GM12878 (cell line): Measurements from ENCODE around the gene HSPA12A. TPM values are rescaled to one million over a fixed set of nuclear protein-coding genes. Genes with fewer than 3 reads are reported as not detected.

ENCODE experiments used
- ATAC-seq: fragments of 200-7000 bp; cut with Tn5 transposase; 3 replicates; pipeline ENCODE4 v1.9.1; 2020; ENCODE audit warnings: mild to moderate bottlenecking, moderate library complexity
- BruUV-seq: library from RNA; stranded (reverse); fragments of 400-500 nt; replicated peaks from 2 replicates; lab custom pipeline; 2021; lab: Mats Ljungman, UMichigan
- CTCF ChIA-PET: fragments of 300-600 bp; sonication (Branson Sonifier 250); formaldehyde crosslinking; extraction: SDS; loops from one replicate; lab custom pipeline; 2021; ENCODE audit warnings: inconsistent platforms; lab: Yijun Ruan, JAX
- POLR2A ChIA-PET: fragments of 350-600 bp; formaldehyde crosslinking; extraction: SDS; loops from one replicate; lab custom pipeline; 2021; ENCODE audit warnings: inconsistent platforms; lab: Charles Lee
- RAD21 ChIA-PET: fragments of 300-600 bp; sonication (Branson Sonifier 250); formaldehyde crosslinking; loops from one replicate; lab custom pipeline; 2023; ENCODE audit warnings: antibody characterized with exemption; ENCODE audit not compliant: unreplicated experiment; lab: Charles Lee
- SMC1A ChIA-PET: fragments of 300-600 bp; sonication (Branson Sonifier 250); formaldehyde crosslinking; loops from one replicate; lab custom pipeline; 2023; ENCODE audit not compliant: unreplicated experiment, uncharacterized antibody; lab: Charles Lee
- DNase-seq: peaks from one replicate; pipeline ENCODE4 v3.0.0-alpha.2; 2011; ENCODE audit warnings: low read depth, low spot score
- FAIRE-seq: peaks from 3 replicates; lab custom pipeline; 2011; peaks lifted over from hg19 to GRCh38; lab: Jason Lieb, UNC
- H2AFZ ChIP-seq: 2 replicates; pipeline ENCODE4 v1.6.0; 2011; ENCODE audit warnings: low read depth, low read length, control low read depth; ENCODE audit not compliant: control insufficient read depth
- H3K27ac ChIP-seq: 2 replicates; pipeline ENCODE4 v1.5.1; 2011; ENCODE audit warnings: control low read depth; ENCODE audit not compliant: control insufficient read depth, insufficient read depth
- H3K27me3 ChIP-seq, 2 experiments: replicated peaks in 1 of 2; 2 replicates each; pipeline versions ENCODE4 v1.6.0 to v1.6.1; 2011; ENCODE audit warnings: low read length in 1 of 2; ENCODE audit not compliant: control insufficient read depth in 2 of 2, insufficient read depth in 2 of 2
- H3K36me3 ChIP-seq, 2 experiments: 2 replicates each; pipeline ENCODE4 v1.5.1; 2011; ENCODE audit warnings: low read length in 1 of 2; ENCODE audit not compliant: control insufficient read depth in 2 of 2, insufficient read depth in 2 of 2
- H3K4me1 ChIP-seq: 2 replicates; pipeline ENCODE4 v1.6.1; 2011; ENCODE audit warnings: mild to moderate bottlenecking, low read length, moderate library complexity, mixed read lengths; ENCODE audit not compliant: control insufficient read depth, insufficient read depth
- H3K4me2 ChIP-seq: 2 replicates; pipeline ENCODE4 v1.6.0; 2011; ENCODE audit warnings: control low read depth; ENCODE audit not compliant: control insufficient read depth, insufficient read depth
- H3K4me3 ChIP-seq: fragments of 200-600 bp; sonication (generic); 2 replicates; pipeline ENCODE4 v1.5.1; 2016
- H3K79me2 ChIP-seq: 2 replicates; pipeline ENCODE4 v1.6.0; 2011; ENCODE audit warnings: low read length; ENCODE audit not compliant: control insufficient read depth, insufficient read depth
- H3K9ac ChIP-seq: 2 replicates; pipeline ENCODE4 v1.8.0; 2011; ENCODE audit warnings: low read length, control low read depth, mixed read lengths; ENCODE audit not compliant: control insufficient read depth, insufficient read depth
- H3K9me3 ChIP-seq: replicated peaks from 3 replicates; pipeline ENCODE4 v1.5.1; 2011; ENCODE audit warnings: mild to moderate bottlenecking, low read length; ENCODE audit not compliant: control insufficient read depth, insufficient read depth
- H4K20me1 ChIP-seq: 2 replicates; pipeline ENCODE4 v1.6.0; 2011; ENCODE audit not compliant: control insufficient read depth, insufficient read depth
- KLF5 ChIP-seq: fragments of 450-650 bp; IDR thresholded peaks from 2 replicates; pipeline ENCODE4 v1.6.1; 2014; ENCODE audit warnings: mild to moderate bottlenecking; ENCODE audit not compliant: partially characterized antibody
- MAX ChIP-seq: IDR thresholded peaks from 2 replicates; pipeline ENCODE4 v1.6.1; 2012; ENCODE audit warnings: low read depth, low read length, improper control_type of control experiment
- RELA ChIP-seq: fragments of 450-650 bp; IDR thresholded peaks from 2 replicates; pipeline ENCODE4 v1.8.0; 2014; ENCODE audit warnings: borderline replicate concordance; ENCODE audit not compliant: partially characterized antibody
- WGBS: methylation state at CpG from one replicate; pipeline ENCODE4 v1.1.6; 2016; ENCODE audit warnings: low lambda C conversion rate; ENCODE audit not compliant: insufficient replicate concordance, insufficient coverage; ENCODE audit errors: missing lambda C conversion rate; 5-methylcytosine and 5-hydroxymethylcytosine counted together
- in situ Hi-C: fragments of 300-500 bp; cut with MboI; formaldehyde crosslinking; loops from 9 replicates; pipeline ENCODE4 v1.14.3; 2018; ENCODE audit warnings: mixed read lengths
- intact Hi-C: fragments of 100-400 bp; cut with micrococcal nuclease; formaldehyde crosslinking; loops from one replicate; pipeline ENCODE4 v1.14.2; 2022; ENCODE audit not compliant: unreplicated experiment
- polyA plus RNA-seq, 11 experiments: library from polyadenylated mRNA; depleted of rRNA in 4 of 11; unstranded in 6 of 11; stranded (reverse) in 5 of 11; fragments of >200 nt; fragmentation: Nextera tagmentation in 4 of 11; fragmentation: Illumina TruSeq in 1 of 11; extraction: Ambion mirVana in 4 of 11; extraction: Trizol in 1 of 11; gene quantifications; 1 replicate in 1 of 11; 2 replicates in 10 of 11; pipeline versions ENCODE4 v1.2.1 to v1.2.3, GENCODE V29; 2011 to 2016; ENCODE audit warnings: inconsistent platforms in 2 of 11, missing spikeins in 2 of 11, low read depth in 1 of 11
- total RNA-seq, 4 experiments: library from RNA; depleted of rRNA in 3 of 4; stranded (reverse); fragments of >200 nt in 3 of 4; fragmentation: Illumina TruSeq in 1 of 4; extraction: Trizol in 1 of 4; gene quantifications; 2 replicates each; pipeline versions ENCODE4 v1.2.1 to v1.2.3, GENCODE V29; 2013 to 2021

HSPA12A gene
- total and polyA plus RNA-seq, 10 of the 15 experiments (the other 5 are each of a cell fraction or from before 2014, with no cell fraction given) = 0.90 to 20.2 (median 2.8) TPM

- Histone ChIP-seq H2AFZ (no peak overlapping the region), H3K27ac (no peak overlapping the region)
- RAD21 ChIA-PET = no interaction called here
- ATAC-seq = no peak
- TF ChIP-seq KLF5 = no peak
- TF ChIP-seq MAX = no peak
- TF ChIP-seq, all 136 proteins: peak for 0
- in situ Hi-C loops = no loop called here
- Histone ChIP-seq H3K9ac (no peak overlapping the region), H4K20me1 (no peaks in the 10 kb centered on the region), H3K4me2 (no peak overlapping the region), H3K9me3 (no peaks in the 10 kb centered on the region), H3K4me1 (no peaks in the 10 kb centered on the region), H3K4me3 (no peak overlapping the region), H3K27me3 (no peaks in the 10 kb centered on the region; a peak in 2 of 4 replicates), H3K36me3 (no peaks in the 10 kb centered on the region), H3K79me2 (no peaks in the 10 kb centered on the region)
- 6% methylated on average over 7 of the region's 11 CpGs for WGBS
- ChIA-PET POLR2A (no interaction called here), CTCF (no interaction called here), SMC1A (no interaction called here)
- DNase-seq (no peak), FAIRE-seq (no peak)
- intact Hi-C loops = no loop called here
- no TSS peak for BruUV-seq
Observed at GRCh38 chr10:116621934-116622655, 120.3 kb downstream of the HSPA12A start.

- ChIA-PET POLR2A (no interaction called here), RAD21 (no interaction called here), SMC1A (no interaction called here), CTCF (no interaction called here)
- Histone ChIP-seq H4K20me1 (no peaks in the 10 kb centered on the region), H3K4me1 (no peaks in the 10 kb centered on the region), H3K27ac (no peak overlapping the region), H3K9me3 (no peaks in the 10 kb centered on the region), H3K27me3 (no peaks in the 10 kb centered on the region; a peak in 1 of 4 replicates), H3K9ac (no peak overlapping the region), H3K36me3 (no peaks in the 10 kb centered on the region), H2AFZ (no peak overlapping the region), H3K4me3 (no peak overlapping the region), H3K79me2 (no peaks in the 10 kb centered on the region), H3K4me2 (no peak overlapping the region)
- ATAC-seq (no peak), DNase-seq (no peak), FAIRE-seq (no peak)
- WGBS = 26% methylated on average over 8 of the region's 8 CpGs
- no peak for TF ChIP-seq RELA
- TF ChIP-seq MAX = no peak
- intact Hi-C loops (no loop called here), in situ Hi-C loops (no loop called here)
- no TSS peak for BruUV-seq
Observed at GRCh38 chr10:116621476-116621875, 120.9 kb downstream of the HSPA12A start.

Other genes with a start within 250 kb of the HSPA12A start
- not detected in 2 replicates for gene PNLIP, start 196.6 kb downstream of the HSPA12A start, total RNA-seq (2014; rRNA removed)
- gene PNLIP, start 196.6 kb downstream of the HSPA12A start, total RNA-seq (2014; rRNA removed; fragmentation: Illumina TruSeq; extraction: Trizol) = not detected in 2 replicates
- 1.1 and 2.4 TPM in 2 replicates for gene PNLIP, start 196.6 kb downstream of the HSPA12A start, total RNA-seq (2021)
- not detected in 2 replicates for gene PNLIP, start 196.6 kb downstream of the HSPA12A start, polyA plus RNA-seq (2011; rRNA removed)
- not detected in 2 replicates for gene PNLIP, start 196.6 kb downstream of the HSPA12A start, polyA plus RNA-seq (2014; fragmentation: Illumina TruSeq; extraction: Trizol)
- not detected for gene PNLIP, start 196.6 kb downstream of the HSPA12A start, polyA plus RNA-seq (2014; fragmentation: Nextera tagmentation; extraction: Ambion mirVana)
- gene PNLIP, start 196.6 kb downstream of the HSPA12A start, polyA plus RNA-seq (2014; rRNA removed) = not detected in 2 replicates
- not detected for gene PNLIP, start 196.6 kb downstream of the HSPA12A start, polyA plus RNA-seq (2016; fragmentation: Nextera tagmentation; extraction: Ambion mirVana)
- gene PNLIPRP1, start 151.6 kb downstream of the HSPA12A start, total RNA-seq (2014; rRNA removed) = not detected in 2 replicates
- gene PNLIPRP1, start 151.6 kb downstream of the HSPA12A start, total RNA-seq (2014; rRNA removed; fragmentation: Illumina TruSeq; extraction: Trizol) = not detected in 2 replicates
- 0.74 and 1.5 TPM in 2 replicates for gene PNLIPRP1, start 151.6 kb downstream of the HSPA12A start, total RNA-seq (2021)
- gene PNLIPRP1, start 151.6 kb downstream of the HSPA12A start, polyA plus RNA-seq (2011; rRNA removed) = not detected in 2 replicates
- gene PNLIPRP1, start 151.6 kb downstream of the HSPA12A start, polyA plus RNA-seq (2014; fragmentation: Illumina TruSeq; extraction: Trizol) = not detected in 2 replicates
- not detected for gene PNLIPRP1, start 151.6 kb downstream of the HSPA12A start, polyA plus RNA-seq (2014; fragmentation: Nextera tagmentation; extraction: Ambion mirVana)
- not detected in 2 replicates for gene PNLIPRP1, start 151.6 kb downstream of the HSPA12A start, polyA plus RNA-seq (2014; rRNA removed)
- gene PNLIPRP1, start 151.6 kb downstream of the HSPA12A start, polyA plus RNA-seq (2016; fragmentation: Nextera tagmentation; extraction: Ambion mirVana) = not detected
- not detected in 2 replicates for gene PNLIPRP2, start 121.6 kb downstream of the HSPA12A start, total RNA-seq (2014; rRNA removed)
- not detected in 2 replicates for gene PNLIPRP2, start 121.6 kb downstream of the HSPA12A start, total RNA-seq (2014; rRNA removed; fragmentation: Illumina TruSeq; extraction: Trizol)
- gene PNLIPRP2, start 121.6 kb downstream of the HSPA12A start, total RNA-seq (2021) = 0.33 and 0.53 TPM in 2 replicates
- gene PNLIPRP2, start 121.6 kb downstream of the HSPA12A start, polyA plus RNA-seq (2011; rRNA removed) = not detected in 2 replicates
- gene PNLIPRP2, start 121.6 kb downstream of the HSPA12A start, polyA plus RNA-seq (2014; fragmentation: Illumina TruSeq; extraction: Trizol) = not detected in 2 replicates
- gene PNLIPRP2, start 121.6 kb downstream of the HSPA12A start, polyA plus RNA-seq (2014; fragmentation: Nextera tagmentation; extraction: Ambion mirVana) = not detected
- not detected in 2 replicates for gene PNLIPRP2, start 121.6 kb downstream of the HSPA12A start, polyA plus RNA-seq (2014; rRNA removed)
- not detected for gene PNLIPRP2, start 121.6 kb downstream of the HSPA12A start, polyA plus RNA-seq (2016; fragmentation: Nextera tagmentation; extraction: Ambion mirVana)
- gene ENO4, start 106.9 kb upstream of the HSPA12A start, total RNA-seq (2014; rRNA removed) = 0.05 TPM in 1 of 2 replicates, not detected in the other
- not detected in 2 replicates for gene ENO4, start 106.9 kb upstream of the HSPA12A start, total RNA-seq (2014; rRNA removed; fragmentation: Illumina TruSeq; extraction: Trizol)
- gene ENO4, start 106.9 kb upstream of the HSPA12A start, total RNA-seq (2021) = not detected in 2 replicates
- gene ENO4, start 106.9 kb upstream of the HSPA12A start, polyA plus RNA-seq (2011; rRNA removed) = 0.12 TPM in 1 of 2 replicates, not detected in the other
- not detected in 2 replicates for gene ENO4, start 106.9 kb upstream of the HSPA12A start, polyA plus RNA-seq (2014; fragmentation: Illumina TruSeq; extraction: Trizol)
- gene ENO4, start 106.9 kb upstream of the HSPA12A start, polyA plus RNA-seq (2014; fragmentation: Nextera tagmentation; extraction: Ambion mirVana) = under 1 TPM in 1 of 2 experiments, not detected in 1; 0.37 TPM
- gene ENO4, start 106.9 kb upstream of the HSPA12A start, polyA plus RNA-seq (2014; rRNA removed) = 0.18 TPM in 1 of 2 replicates, not detected in the other
- gene ENO4, start 106.9 kb upstream of the HSPA12A start, polyA plus RNA-seq (2016; fragmentation: Nextera tagmentation; extraction: Ambion mirVana) = not detected